ENCODE results near the gene SIGLECL1.

DNA sequence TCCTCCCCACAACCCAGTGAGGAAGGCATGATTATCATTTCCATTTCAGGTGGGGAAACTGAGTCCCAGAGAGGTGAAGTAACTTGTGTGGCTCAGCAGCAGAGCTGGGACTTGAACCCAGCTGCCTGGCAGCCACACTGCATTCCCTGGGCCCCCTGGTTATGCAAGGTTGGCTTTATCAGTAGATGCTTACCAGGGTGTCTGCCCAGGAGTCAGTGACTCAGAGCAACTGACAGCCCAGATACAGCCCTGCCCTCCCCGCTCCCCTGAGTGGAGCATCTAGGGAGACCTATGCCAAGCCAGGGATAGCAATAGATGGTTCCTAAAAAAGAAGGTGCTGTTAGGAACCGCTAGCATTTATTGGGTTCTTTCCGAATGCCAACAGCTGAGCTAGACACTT lies 66.5 kb downstream of the SIGLECL1 start:
- TF ChIP-seq ZNF274 (IDR thresholded peaks at IDR 0.05; ENCODE audit: low read depth, low read length) (no peak), SUZ12 (IDR thresholded peaks at IDR 0.05; ENCODE audit: extremely low read depth, insufficient read depth, insufficient read length) (no peak), YY1 (IDR thresholded peaks at IDR 0.05; ENCODE audit: insufficient read depth, insufficient read length) (no peak)

Data from NT2/D1 (cell line).